Hematopoietic multipotent progenitor cell treated with erythropoietin and hydrocortisone succinate and interleukin-3 and kit ligand, for 15 days (in vitro differentiated cells): ENCODE results near the gene CHRM4.

Experiments
- DNase-seq: peaks from one replicate; pipeline ENCODE4 v3.0.0-alpha.2; 2015; ENCODE audit warnings: low spot score

Gene CHRM4

DNA sequence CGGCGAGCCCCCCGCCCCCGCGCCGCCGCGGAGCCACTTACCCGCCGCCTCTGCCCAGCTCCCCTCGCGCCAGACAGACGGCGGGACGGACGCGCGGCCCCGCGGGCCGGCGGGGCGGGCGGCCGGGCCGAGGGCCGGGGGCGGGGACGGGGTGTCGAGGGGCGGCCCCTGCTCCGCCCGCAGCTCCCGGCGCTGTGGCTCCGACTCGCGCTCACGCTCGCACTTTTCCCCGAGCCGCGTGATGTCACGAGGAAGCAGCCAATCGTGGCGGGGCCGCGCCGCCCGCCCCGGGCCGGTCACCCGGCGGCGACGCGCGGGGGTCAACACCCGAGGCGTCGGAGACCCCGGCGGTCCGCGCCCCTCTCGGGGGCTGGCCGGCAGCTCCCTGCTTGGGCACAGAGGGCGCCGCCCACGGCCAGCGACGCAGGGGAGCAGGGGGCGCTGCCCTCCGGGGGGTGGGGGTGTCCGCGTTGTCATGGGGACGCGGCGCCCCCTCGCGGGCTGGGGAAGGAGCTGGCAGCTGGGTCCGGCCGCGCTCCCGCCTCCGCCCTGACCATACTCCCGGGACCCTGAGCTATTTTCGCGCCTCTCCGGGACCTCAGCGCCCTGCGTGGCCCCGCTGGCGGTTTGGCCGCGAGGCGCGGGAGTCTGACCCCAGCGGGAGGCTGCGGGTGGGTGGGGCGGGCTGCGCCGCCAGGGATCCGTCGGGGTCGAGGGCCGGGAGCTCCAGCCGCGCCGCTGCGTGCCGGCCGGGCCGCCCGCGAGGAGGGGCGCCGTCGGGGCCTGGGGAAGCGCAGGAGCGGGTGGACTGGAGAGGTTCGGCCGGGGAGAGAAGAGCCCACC lies at the start of gene CHRM4:
Gene CHRM4 (minus strand): TSS at position 199 of the 843 bp plus-strand sequence. CDS start 5,219 bp downstream, outside the sequence.
- DNase-seq, result no peak

DNA sequence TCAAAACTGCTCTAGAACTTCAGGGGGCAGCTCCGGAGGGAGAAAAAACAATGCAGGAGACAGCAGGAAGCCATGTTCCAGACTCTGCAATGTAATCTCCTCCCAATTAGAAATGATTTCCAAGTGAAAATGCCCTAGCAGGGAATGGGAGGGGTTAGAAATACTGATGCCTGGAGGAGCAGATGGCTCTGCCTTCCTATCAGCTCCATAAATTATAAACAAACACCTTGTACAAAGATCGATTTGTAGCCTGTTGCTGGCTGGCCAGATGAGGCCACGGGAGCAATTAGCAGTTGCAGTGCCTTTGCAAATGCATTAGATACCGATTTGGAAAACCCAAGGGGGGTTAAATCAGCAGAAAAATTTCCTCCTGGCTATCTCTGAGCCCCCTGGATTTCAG lies 46.6 kb upstream of the CHRM4 start:
- no peak for DNase-seq

DNA sequence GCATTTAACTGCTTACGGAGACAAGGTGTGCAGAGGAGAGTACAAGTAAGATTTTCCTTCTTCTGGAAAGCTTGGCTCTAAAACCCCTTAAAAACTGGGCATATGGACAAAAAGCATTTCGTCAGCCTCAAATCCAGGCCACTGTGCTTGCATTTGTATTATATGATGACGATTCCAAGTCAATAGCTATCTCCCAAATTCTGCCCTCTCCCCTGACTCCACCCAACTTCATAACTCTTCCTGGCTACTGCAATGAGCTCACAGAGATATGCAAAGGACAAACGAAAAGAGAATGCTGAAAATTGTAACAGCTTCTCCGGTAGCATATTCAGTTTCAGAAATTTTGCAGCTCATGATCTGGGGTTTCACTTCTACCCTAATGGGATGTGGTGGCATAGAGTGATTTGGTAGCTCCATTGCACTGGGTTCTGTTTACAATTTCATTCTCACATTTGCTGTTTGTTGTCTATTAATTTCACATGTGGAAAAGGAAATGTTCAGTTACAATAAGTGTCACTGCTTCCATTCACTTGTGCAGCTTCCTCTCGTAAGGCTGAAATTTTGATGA lies 45.6 kb upstream of the CHRM4 start:
- no peak for DNase-seq

GRCh38 chr11:46436113-46436512 lies 44.5 kb upstream of the CHRM4 start:
- DNase-seq, result no peak

GRCh38 chr11:46435679-46436078 lies 44.1 kb upstream of the CHRM4 start:
- DNase-seq, result no peak

DNA sequence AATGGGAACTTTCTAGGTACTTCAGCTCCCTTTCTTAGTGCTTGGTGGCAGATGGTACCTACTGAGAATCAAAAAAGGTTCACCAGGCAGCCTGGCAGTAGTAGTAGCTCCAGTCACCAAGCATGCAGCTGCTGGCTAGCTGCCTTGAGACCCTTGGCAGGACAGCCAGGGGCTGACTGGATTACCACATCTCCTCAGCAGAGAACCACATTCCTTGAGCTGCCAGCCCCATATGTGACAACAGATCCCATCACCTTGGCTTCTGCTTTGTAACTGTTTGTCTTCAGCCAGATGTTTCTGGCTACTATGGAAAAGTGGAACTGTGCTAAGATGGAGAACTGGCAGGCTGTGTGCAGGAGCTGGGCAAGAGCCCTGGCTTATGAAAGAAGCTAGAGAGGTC lies 39.6 kb upstream of the CHRM4 start:
- no peak for DNase-seq

DNA sequence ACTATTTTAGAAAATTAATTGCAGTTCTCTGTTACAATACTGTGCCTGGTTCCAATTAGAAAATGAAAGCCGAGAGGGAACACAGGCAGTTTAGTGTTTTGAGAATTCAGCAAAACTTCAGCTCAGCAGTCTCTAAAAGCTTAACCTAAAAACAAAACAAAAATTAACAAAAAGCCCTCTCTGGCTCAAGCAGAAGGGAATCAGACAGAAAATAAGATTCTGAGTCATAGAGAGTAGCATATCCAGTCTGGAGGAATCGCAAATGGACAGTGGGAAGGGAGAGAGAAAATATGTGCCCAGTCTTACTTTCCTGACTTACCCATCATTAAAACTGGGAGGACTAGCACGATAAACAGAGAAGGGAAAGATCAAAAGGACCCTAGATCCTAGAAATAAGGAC lies 38.1 kb upstream of the CHRM4 start:
- DNase-seq, result no peak

- DNase-seq, result peak; percentile 22
Observed at GRCh38 chr11:46427364-46427763, 35.8 kb upstream of the CHRM4 start.

DNA sequence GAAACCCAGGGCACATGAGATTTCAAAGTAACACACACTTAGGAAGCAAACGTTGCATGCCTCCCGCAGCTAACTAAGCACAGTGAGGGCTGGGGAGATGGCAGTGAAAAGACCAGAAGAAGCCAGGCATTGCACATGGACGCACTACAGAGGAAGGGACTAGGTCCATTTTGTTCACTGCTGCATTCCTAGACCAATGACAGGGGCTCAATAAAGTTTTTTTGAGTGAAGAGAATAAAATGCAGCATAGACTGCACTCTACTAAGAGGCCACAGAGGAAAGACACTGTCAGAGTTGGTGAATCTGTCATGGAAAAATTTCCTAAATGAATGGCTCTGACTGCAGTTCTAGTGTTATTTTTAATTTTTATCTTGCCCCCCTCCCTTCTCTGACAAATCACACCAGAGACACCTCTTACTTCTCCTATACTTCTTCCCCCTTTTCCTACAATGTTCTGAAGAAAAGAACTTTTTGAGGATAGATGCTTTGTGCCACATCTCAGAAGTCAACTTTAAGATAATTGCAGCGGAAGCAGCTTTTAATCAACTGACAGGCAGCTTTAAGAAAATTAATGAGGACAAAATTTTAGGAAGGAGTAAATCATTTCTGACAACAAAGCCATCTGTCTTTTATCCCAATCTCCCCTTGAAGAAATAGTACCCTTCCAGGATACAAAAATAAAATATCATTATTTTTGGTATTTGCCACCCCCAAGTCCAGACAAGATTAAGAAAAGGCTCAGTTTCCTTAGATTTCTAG lies 34.8 kb upstream of the CHRM4 start:
- no peak for DNase-seq

- no peak for DNase-seq
Observed at GRCh38 chr11:46422588-46422987, 31.0 kb upstream of the CHRM4 start.

- DNase-seq, result no peak
Observed at GRCh38 chr11:46421257-46421880, 29.8 kb upstream of the CHRM4 start.

DNA sequence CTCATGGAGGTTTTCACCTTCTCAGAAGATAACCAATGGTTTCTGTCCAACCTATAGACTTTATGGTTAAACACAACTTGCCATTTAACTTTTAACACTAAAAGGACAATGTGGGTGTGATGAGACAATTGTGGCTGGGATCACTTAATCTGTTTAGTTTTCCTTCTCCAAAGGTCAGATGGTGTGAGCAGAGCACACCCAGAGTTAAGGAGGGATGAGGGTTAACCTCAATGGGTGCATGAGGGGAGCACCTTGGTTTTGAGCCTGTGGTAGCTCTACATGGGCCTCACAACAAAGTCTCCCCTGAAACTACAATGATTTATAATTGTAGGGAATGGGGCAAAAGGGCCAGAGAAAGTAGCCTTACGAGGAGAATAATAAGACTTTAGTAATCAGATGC lies 28.9 kb upstream of the CHRM4 start:
- no peak for DNase-seq

GRCh38 chr11:46418751-46419150 lies 27.2 kb upstream of the CHRM4 start:
- DNase-seq, result no peak

GRCh38 chr11:46417711-46418110 lies 26.1 kb upstream of the CHRM4 start:
- DNase-seq, result no peak

DNA sequence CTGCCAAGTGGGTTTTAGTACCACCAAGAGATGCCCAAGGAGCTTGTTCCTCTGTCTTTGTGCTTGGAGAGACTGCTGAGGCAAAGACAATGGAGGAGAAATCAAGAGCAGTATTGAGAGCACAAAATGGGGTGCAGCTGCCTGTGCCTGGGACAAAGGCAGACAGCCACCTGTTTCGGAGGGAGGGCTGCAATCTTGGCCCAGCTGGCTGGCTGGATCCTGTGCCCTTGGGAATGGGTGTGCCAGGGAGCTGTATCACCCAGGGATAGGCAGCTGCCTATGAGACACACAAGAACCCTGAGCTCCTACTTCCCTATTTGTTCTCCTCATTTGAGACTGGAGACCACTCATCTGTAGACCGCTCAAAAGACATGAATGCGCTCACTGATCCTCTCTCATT lies 23.3 kb upstream of the CHRM4 start:
- DNase-seq, result no peak

- peak; percentile 52 for DNase-seq
Observed at GRCh38 chr11:46414466-46414796, 22.9 kb upstream of the CHRM4 start.

DNA sequence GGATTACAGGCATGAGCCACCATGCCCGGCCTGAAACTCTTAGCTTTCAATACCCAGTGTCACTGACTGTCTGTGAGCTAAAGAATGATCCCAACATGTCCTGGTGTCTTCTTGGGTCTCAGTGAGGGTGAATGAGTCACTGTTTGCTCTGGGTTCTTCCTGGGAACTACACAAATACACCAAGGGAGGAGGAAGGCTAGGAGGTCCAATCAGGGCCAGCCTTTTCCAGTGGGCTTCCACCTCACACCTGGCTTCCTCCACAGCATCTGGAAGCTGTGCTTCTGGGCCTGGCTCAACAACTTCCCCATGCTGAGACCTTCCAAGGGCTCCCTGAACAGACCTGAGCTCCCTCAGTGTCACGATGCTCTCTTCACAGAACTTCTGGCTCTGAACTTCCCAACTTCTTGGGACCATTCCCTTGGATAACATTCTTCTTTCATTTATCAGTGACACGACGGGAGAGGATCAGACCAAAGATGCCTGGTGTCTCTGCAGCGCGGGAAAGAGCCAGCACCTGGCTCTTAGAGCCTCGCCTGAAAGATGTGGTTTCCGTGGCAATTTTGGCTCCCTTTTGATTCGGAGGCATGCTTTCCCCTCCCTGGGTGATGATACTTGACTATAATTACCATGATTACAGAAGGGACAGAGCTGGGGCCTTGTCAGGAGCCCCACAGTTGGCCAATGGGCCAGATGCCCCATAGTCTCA lies 22.3 kb upstream of the CHRM4 start:
- no peak for DNase-seq

GRCh38 chr11:46410021-46410420 lies 18.4 kb upstream of the CHRM4 start:
- no peak for DNase-seq

- no peak for DNase-seq
Observed at GRCh38 chr11:46408407-46408986, 16.9 kb upstream of the CHRM4 start.

- DNase-seq, result no peak
Observed at GRCh38 chr11:46407635-46408034, 16.1 kb upstream of the CHRM4 start.

- no peak for DNase-seq
Observed at GRCh38 chr11:46404476-46405017, 13.0 kb upstream of the CHRM4 start.
